ENCODE data around the gene TRIM10. TPM values are rescaled to one million over a fixed set of nuclear protein-coding genes. Genes with fewer than 3 reads are reported as not detected.

The TRIM10 gene
- total RNA-seq: 1 to 10 TPM in 1 of 8 experiments, under 1 TPM in 4, not detected in 3; 0.05 to 1.2 (median 0.17) TPM

- Histone ChIP-seq H3K4me3 (no peak within 1 kb of the TSS), H3K4me1 (replicated peaks in 1 of 2) (no peaks in the 10 kb centered on the region), H3K27ac (no peak within 1 kb of the TSS)
- in situ Hi-C loops (cut with MboI; ENCODE audit: low pct_unique_long_range_greater_than_20kb in 2 of 9, low sequenced_read_pairs in 9 of 9, unreplicated experiment in 9 of 9): no loop called here
- 60 to 86% (median 77%) methylated on average over 2 to 3 of the region's 4 CpGs; no CpG with 5 or more reads in 4 of the 10 experiments for WGBS, 10 experiments
- peak in 2 of 8 experiments; percentile 24 to 57 for ATAC-seq (replicated peaks in 6 of 8)
Measured at GRCh38 chr6:30160785-30161531, at the start of gene TRIM10. TSS of gene TRIM10 (minus strand) at chr6:30161211. CDS start at chr6:30160858, 353 bp downstream.

- Histone ChIP-seq H3K4me3 (no peak overlapping the region), H3K27ac (no peak overlapping the region), H3K4me1 (replicated peaks in 1 of 2) (peaks cover 18 to 19% of the 10 kb centered on the region in 2 donors)
- WGBS, 10 experiments: 11 to 83% (median 63%) methylated on average over 1 to 4 of the region's 4 CpGs; no CpG with 5 or more reads in 1 of the 10 experiments
- ATAC-seq (replicated peaks in 6 of 8): peak in 3 of 8 experiments; percentile 50 to 52 (median 51)
- in situ Hi-C loops (cut with MboI; ENCODE audit: low pct_unique_long_range_greater_than_20kb in 2 of 9, low sequenced_read_pairs in 9 of 9, unreplicated experiment in 9 of 9): no loop called here
Measured at GRCh38 chr6:30207619-30208295, 46.7 kb upstream of the TRIM10 start.

- no peak overlapping the region for H3K27ac ChIP-seq
- WGBS, 10 experiments: 7 to 60% (median 55%) methylated on average over 2 to 8 of the region's 11 CpGs; no CpG with 5 or more reads in 4 of the 10 experiments
- H3K4me3 ChIP-seq: no peak overlapping the region
- in situ Hi-C loops (cut with MboI; ENCODE audit: low pct_unique_long_range_greater_than_20kb in 2 of 9, low sequenced_read_pairs in 9 of 9, unreplicated experiment in 9 of 9): no loop called here
- peaks cover 14 to 17% of the 10 kb centered on the region in 2 donors for H3K4me1 ChIP-seq (replicated peaks in 1 of 2)
- peak in 3 of 8 experiments; percentile 43 to 60 (median 45) for ATAC-seq (replicated peaks in 6 of 8)
Measured at GRCh38 chr6:30206799-30207618, 46.0 kb upstream of the TRIM10 start.

- H3K4me3 ChIP-seq: no peak overlapping the region
- H3K4me1 ChIP-seq (replicated peaks in 1 of 2): peaks cover 6 to 9% of the 10 kb centered on the region in 2 donors
- in situ Hi-C loops (cut with MboI; ENCODE audit: low pct_unique_long_range_greater_than_20kb in 2 of 9, low sequenced_read_pairs in 9 of 9, unreplicated experiment in 9 of 9): no loop called here
- ATAC-seq (replicated peaks in 6 of 8): no peak
- H3K27ac ChIP-seq: no peak overlapping the region
- 58 to 100% (median 83%) methylated on average over 1 to 3 of the region's 7 CpGs; no CpG with 5 or more reads in 4 of the 10 experiments for WGBS, 10 experiments
Measured at GRCh38 chr6:30206152-30206551, 45.1 kb upstream of the TRIM10 start.

GRCh38 chr6:30204116-30204515 is 43.1 kb upstream of the TRIM10 start:
- ATAC-seq (replicated peaks in 6 of 8): peak in 2 of 8 experiments; percentile 59 to 62
- 60 to 100% (median 100%) methylated on average over 1 of the region's 1 CpG; no CpG with 5 or more reads in 3 of the 10 experiments for WGBS, 10 experiments
- H3K27ac ChIP-seq: no peak overlapping the region
- in situ Hi-C loops (cut with MboI; ENCODE audit: low pct_unique_long_range_greater_than_20kb in 2 of 9, low sequenced_read_pairs in 9 of 9, unreplicated experiment in 9 of 9): no loop called here
- no peak overlapping the region for H3K4me3 ChIP-seq
- peaks cover 0 to 3% of the 10 kb centered on the region in 2 donors for H3K4me1 ChIP-seq (replicated peaks in 1 of 2)

GRCh38 chr6:30202366-30202765 is 41.4 kb upstream of the TRIM10 start:
- ATAC-seq (replicated peaks in 6 of 8): no peak

GRCh38 chr6:30200551-30201281 is 39.7 kb upstream of the TRIM10 start:
- ATAC-seq (replicated peaks in 6 of 8): no peak

More at GRCh38 chr6:30202366-30202765, 41.4 kb upstream of the TRIM10 start:
- 73 to 100% (median 95%) methylated on average over 1 to 4 of the region's 4 CpGs for WGBS, 10 experiments
- H3K4me3 ChIP-seq: no peak overlapping the region
- in situ Hi-C loops (cut with MboI; ENCODE audit: low pct_unique_long_range_greater_than_20kb in 2 of 9, low sequenced_read_pairs in 9 of 9, unreplicated experiment in 9 of 9): no loop called here
- peaks cover 0 to under 1% of the 10 kb centered on the region in 2 donors for H3K4me1 ChIP-seq (replicated peaks in 1 of 2)
- H3K27ac ChIP-seq: no peak overlapping the region

GRCh38 chr6:30198166-30199084 is 37.4 kb upstream of the TRIM10 start:
- 60 to 100% (median 94%) methylated on average over 1 to 27 of the region's 34 CpGs; no CpG with 5 or more reads in 4 of the 10 experiments for WGBS, 10 experiments
- H3K4me1 ChIP-seq (replicated peaks in 1 of 2): no peaks in the 10 kb centered on the region
- no peak overlapping the region for H3K4me3 ChIP-seq
- no peak overlapping the region for H3K27ac ChIP-seq
- no peak for ATAC-seq (replicated peaks in 6 of 8)
- in situ Hi-C loops (cut with MboI; ENCODE audit: low pct_unique_long_range_greater_than_20kb in 2 of 9, low sequenced_read_pairs in 9 of 9, unreplicated experiment in 9 of 9): no loop called here

More at GRCh38 chr6:30200551-30201281, 39.7 kb upstream of the TRIM10 start:
- 65 to 100% (median 94%) methylated on average over 1 to 5 of the region's 6 CpGs; no CpG with 5 or more reads in 2 of the 10 experiments for WGBS, 10 experiments
- H3K4me3 ChIP-seq: no peak overlapping the region
- H3K4me1 ChIP-seq (replicated peaks in 1 of 2): no peaks in the 10 kb centered on the region
- in situ Hi-C loops (cut with MboI; ENCODE audit: low pct_unique_long_range_greater_than_20kb in 2 of 9, low sequenced_read_pairs in 9 of 9, unreplicated experiment in 9 of 9): no loop called here
- no peak overlapping the region for H3K27ac ChIP-seq

- ATAC-seq (replicated peaks in 6 of 8): no peak
- WGBS, 10 experiments: 100% methylated on average over 1 to 10 of the region's 12 CpGs; no CpG with 5 or more reads in 7 of the 10 experiments
- Histone ChIP-seq H3K4me3 (no peak overlapping the region), H3K27ac (no peak overlapping the region), H3K4me1 (replicated peaks in 1 of 2) (no peaks in the 10 kb centered on the region)
- in situ Hi-C loops (cut with MboI; ENCODE audit: low pct_unique_long_range_greater_than_20kb in 2 of 9, low sequenced_read_pairs in 9 of 9, unreplicated experiment in 9 of 9): no loop called here
Measured at GRCh38 chr6:30196376-30196775, 35.4 kb upstream of the TRIM10 start.

GRCh38 chr6:30195951-30196350 is 34.9 kb upstream of the TRIM10 start:
- no CpG with 5 or more reads among the region's 1 CpG for WGBS, 10 experiments
- Histone ChIP-seq H3K27ac (no peak overlapping the region), H3K4me1 (replicated peaks in 1 of 2) (no peaks in the 10 kb centered on the region), H3K4me3 (no peak overlapping the region)
- no peak for ATAC-seq (replicated peaks in 6 of 8)
- in situ Hi-C loops (cut with MboI; ENCODE audit: low pct_unique_long_range_greater_than_20kb in 2 of 9, low sequenced_read_pairs in 9 of 9, unreplicated experiment in 9 of 9): no loop called here

- no peak overlapping the region for H3K4me3 ChIP-seq
- no peaks in the 10 kb centered on the region for H3K4me1 ChIP-seq (replicated peaks in 1 of 2)
- in situ Hi-C loops (cut with MboI; ENCODE audit: low pct_unique_long_range_greater_than_20kb in 2 of 9, low sequenced_read_pairs in 9 of 9, unreplicated experiment in 9 of 9): no loop called here
- no peak overlapping the region for H3K27ac ChIP-seq
- ATAC-seq (replicated peaks in 6 of 8): peak in 3 of 8 experiments; percentile 65 to 85 (median 68)
- 44 to 100% (median 78%) methylated on average over 1 to 7 of the region's 8 CpGs; no CpG with 5 or more reads in 1 of the 10 experiments for WGBS, 10 experiments
Measured at GRCh38 chr6:30194797-30195690, 34.0 kb upstream of the TRIM10 start.
